NOMO-1 (cell line): ENCODE data around the gene NDEL1.

Experiments used
- DNase-seq, 2 experiments: peaks; one replicate each; lab custom pipeline; 2025; ENCODE audit not compliant: unreplicated experiment in 2 of 2; lab: John Stamatoyannopoulos, UW

Gene NDEL1

DNA sequence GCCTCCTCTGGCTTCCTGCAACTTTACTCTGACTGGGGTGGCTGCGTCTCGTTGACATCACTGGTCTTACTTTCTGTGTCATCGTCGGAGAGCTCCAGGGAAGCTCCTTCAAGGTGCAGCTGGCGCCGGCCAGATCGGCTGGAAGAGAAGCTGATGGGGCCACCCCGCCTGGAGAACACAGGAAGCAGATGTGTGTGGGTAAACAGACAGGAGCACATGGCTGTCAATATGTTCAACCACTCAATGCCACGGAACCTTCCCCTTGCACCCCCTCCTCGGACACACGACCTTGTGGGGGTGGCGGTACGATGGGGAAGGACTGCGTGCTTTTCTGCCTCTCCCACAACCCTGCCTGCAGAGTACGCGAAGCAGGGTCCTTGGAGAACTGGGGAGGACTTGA lies 40.1 kb downstream of the NDEL1 start:
- DNase-seq = no peak

DNA sequence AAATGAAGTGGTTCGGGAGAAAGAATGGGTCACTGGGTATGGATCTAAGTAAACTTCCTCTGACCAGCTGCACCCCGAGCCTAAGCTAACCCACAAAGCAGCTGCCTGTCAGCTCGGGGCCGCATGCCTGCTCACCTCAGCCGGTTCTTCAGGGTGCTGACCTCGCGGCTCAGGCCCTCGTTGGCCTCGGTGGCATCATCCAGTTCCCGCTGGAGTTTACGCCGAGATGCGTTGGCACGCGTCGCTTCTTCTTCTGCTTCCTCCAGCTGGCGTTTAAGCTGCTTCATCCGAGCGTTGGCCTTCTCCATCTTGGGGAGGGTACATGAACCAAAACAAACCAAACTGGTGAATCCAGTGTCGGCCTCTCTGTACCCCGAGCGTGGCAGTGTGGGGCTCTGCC lies 41.1 kb downstream of the NDEL1 start:
- DNase-seq = no peak

DNA sequence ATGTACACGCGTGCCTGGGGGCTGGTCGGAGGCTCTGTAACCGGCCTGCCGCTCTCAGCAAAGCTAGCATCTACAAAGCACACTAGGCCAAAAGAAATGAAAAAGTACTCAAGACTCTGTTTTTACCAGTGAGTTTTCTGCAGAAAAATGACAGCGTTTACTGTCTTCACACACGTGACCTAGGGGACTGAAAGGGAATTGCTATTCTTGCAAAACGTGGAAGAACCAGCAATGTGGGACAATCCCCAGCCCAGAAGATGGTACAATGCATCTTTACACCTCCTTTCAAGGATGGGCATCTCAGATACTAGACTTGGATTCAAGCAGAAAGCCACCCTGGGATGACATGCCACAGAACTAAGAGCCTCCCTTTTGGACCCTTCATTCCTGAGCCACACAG lies 41.5 kb downstream of the NDEL1 start:
- no peak for DNase-seq

GRCh38 chr17:8477715-8478441 lies 42.2 kb downstream of the NDEL1 start:
- no peak for DNase-seq

DNA sequence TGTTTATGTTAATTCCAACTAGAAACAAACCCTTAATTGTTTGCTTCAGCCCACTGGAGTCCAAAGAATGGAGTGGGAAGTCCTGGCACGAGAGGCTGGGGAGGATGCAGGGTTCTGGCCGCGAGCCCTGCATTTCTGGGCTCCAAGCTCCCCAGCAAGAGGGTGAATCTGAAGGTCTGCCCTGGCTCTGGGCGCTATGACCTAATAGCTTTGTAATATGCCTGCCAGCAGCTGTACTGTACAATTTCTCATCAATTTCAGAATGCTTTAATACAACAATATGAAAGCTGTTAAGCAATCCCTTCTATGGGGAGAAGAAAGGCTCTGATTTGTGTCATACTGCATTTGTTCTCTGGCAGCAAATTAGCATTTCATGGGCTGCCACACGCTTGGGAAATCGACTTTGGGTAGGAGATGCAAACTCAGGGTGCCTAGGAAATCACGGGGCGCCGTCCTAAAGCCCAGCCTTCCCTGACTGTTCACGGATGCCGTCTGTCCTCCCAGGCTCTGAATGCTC lies 43.8 kb downstream of the NDEL1 start:
- no peak for DNase-seq

DNA sequence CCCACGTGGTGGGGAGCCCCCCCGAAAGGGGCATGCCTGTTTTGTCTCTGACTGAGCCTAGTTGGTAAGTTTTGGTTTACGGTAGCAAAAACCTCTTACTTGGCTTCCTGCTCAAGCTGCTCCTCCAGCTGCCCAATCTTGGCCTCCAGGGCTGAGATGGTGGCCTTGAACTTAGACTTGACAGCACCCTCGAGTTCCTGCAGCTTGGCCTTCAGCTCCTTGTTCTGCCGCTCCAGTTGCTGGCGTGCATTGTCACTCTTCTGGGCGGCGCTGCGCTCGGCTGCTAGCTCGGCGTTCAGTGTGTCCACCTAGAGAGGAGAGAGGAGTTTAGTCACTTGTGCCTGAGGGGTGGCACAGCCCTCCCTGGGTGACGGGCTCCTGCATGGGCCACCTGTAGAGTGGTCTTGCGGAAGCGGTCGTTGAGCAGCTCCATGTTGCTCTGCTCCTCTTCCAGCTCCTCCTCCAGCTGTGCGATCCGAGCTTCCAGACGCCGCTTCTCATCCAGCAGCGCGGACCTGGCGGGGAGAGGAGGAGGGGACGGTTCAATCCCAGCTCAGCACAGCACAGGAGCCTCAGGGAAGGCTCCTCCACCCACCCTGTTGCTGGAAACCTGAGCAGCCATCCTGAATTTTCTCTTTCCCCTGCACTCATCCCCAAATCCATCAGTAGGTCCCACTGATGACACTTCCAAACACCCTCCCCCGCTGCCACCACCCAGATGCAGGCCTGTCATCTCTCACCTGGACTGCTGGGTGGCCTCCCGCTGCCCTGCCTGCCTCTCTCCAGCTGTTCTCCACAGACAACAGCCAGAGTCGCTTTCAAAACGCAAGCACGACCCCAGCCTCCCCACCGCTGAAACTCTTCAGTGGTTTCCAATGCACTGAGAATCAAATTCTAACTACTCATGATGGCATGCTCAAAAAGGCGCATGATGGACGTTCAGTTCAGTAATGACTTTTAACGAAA lies 44.6 kb downstream of the NDEL1 start:
- no peak for DNase-seq

DNA sequence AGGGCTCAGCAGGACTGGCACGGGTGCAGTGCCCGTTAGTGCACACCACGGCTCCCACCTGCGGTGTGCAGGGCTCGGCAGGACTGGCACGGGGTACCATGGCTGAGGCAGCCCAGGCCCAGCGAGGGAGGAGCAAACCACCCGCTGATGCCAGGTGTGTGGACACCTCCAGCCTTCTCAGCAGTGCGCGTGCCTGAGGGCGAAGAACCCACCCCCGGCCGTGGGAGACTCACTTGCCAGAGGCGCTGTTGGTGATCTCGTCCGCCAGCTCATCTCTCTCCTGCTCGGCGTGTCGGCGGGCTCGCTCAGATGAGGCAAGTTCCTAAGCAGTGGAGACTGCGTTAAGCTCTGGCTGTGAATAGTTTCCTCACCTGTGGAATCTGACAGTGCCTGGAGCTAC lies 45.4 kb downstream of the NDEL1 start:
- DNase-seq = no peak

DNA sequence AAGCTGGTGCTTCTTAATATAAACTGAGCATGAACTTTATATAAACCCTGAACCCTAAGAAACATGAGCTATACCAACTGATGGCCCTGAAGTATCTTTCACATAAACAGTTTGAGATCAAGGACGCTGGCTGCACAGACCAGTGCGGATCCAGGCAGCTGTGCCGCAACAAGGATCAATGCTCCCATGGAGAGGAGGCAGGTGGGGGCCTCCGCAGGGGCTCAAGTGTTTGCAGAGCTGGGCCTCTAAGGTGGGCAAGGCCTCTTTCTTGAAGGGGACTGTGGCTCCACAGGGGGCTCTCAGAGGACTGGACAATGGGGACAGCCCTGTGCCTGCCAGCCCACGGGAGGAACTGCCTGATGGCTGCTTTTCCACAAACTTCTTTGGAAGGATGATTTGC lies 46.0 kb downstream of the NDEL1 start:
- no peak for DNase-seq

DNA sequence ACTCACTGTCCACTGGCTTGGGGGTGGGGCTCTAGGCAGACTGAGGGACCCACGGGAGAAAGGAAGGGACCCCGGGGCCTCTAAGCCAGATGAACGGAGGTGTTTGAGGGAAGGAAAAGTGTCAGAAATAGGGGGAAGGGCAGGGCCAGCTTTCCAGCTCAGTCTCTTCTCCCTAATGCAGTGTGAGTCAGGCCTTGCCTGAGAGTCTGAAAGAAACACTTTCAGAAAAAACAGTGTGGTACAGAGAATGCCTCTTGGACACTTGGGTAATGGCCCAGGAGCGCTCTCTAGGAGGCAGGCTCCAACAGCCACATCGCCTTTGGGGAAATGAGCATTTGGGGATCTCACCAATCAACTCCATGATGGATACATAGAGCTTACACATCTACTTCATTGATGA lies 46.9 kb downstream of the NDEL1 start:
- DNase-seq = no peak

DNA sequence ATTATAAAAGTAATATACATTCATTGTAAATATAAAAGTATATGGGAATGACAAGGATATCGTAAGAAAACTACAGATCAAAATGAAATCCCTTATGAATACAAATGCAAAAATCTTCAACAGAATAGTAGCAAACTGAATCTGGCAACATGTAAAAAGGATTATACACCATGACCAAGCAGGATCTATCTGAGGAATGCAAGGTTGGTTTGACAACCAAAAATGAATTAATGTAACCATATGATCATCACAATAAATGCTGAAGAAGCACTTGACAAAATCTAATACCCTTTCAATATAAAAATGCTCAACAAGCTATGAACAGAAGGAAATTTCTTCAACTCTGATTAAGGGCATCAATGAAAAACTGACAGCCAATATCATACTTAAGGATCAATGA lies 48.8 kb downstream of the NDEL1 start:
- no peak for DNase-seq

DNA sequence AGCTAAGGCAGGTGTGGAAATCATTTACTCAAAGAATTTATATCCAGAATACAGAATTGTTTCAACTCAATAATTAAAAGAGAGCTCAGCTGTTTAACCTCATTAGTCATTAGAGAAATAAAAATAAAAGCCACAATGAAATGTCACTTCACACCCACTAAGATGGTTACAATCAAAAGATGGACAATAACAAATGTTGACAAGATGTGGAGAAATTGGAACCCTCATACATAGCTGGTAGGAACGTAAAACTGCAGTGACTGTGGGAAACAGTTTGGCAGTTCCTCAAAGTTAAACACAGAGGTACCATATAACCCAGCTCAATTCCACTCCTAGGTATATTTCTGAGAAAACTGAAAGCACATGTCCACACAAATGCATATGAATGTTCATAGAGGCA lies 49.8 kb downstream of the NDEL1 start:
- no peak for DNase-seq

DNA sequence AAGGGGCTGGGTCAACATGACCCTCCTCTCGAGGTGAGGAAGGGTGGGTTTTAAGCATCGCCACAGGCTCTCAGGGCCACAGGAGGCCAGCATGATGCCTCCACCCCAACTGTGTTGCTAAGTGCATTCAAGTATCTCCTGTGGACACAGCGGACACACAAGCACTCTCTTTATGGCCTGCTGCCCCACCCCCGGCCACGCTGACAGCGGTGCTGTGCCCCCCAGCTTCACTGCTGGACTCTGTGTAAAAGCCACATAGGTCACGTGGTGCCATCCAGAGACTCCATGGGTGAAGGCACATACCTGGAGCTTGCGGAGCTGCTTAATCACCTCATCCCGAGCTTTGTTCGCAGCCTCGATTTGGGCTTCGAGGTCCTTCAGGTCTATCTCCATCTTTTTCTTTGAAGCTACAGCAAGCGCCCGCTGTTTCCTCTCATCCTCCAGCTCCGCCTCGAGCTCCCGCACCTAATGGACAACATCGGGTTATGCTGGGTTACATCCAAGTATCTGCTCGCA lies 51.5 kb downstream of the NDEL1 start:
- DNase-seq = no peak

GRCh38 chr17:8487743-8488142 lies 52.1 kb downstream of the NDEL1 start:
- no peak for DNase-seq

DNA sequence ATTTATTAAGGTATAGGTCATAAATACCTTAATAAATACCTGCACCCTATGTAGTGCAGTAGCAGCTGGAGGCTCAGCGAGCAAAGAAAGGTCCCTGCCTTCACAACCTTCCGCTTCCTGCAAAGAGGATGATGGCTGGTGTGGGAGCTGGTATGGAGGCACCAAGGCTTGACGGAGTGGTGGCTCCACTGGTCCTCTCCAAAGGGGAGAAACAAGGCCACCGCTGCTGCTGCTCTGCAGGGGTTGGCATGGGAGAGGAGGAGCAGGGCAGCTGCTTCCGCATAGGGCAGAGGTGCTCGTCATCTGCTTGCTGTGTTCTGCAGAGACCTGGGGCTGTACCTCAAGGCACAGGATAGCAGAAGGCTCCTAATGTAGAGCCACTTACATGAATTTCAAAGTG lies 52.8 kb downstream of the NDEL1 start:
- no peak for DNase-seq

DNA sequence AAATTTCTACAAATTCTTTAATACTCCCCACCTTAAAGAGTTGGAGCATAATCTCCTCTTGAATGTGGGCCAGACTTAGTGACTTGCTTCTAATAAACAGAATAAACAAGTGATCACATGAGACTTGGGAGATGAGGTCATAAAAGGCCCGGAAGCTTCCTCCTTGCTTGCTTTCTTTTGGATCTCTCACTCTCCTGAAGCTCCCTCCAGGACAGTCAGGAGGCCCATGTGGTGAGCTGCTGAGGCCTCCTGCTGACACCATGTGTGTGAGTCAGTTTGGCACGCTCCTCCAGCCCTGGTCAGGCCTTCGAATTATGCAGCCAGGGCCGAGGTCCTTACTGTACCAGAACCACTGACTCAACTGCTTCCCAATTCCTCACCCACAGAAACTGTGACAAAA lies 53.2 kb downstream of the NDEL1 start:
- DNase-seq = no peak

DNA sequence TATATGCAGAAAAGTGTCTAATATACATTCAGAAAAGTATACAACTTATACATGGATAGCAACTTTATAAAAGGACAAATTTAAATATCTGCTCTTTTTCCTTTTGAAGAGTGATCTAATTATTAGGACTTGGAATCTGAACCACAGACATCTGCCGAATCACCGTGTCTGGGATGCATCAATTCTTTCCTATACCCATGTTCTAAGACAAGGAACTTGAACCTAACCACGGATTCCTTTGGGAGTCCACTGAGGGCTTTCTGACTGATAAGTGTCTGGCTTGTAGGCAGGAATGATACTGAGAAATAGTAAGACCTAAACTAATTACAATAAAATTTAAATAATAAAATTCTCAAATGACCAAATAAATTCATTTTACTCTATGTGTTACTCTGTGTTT lies 54.2 kb downstream of the NDEL1 start:
- no peak for DNase-seq

DNA sequence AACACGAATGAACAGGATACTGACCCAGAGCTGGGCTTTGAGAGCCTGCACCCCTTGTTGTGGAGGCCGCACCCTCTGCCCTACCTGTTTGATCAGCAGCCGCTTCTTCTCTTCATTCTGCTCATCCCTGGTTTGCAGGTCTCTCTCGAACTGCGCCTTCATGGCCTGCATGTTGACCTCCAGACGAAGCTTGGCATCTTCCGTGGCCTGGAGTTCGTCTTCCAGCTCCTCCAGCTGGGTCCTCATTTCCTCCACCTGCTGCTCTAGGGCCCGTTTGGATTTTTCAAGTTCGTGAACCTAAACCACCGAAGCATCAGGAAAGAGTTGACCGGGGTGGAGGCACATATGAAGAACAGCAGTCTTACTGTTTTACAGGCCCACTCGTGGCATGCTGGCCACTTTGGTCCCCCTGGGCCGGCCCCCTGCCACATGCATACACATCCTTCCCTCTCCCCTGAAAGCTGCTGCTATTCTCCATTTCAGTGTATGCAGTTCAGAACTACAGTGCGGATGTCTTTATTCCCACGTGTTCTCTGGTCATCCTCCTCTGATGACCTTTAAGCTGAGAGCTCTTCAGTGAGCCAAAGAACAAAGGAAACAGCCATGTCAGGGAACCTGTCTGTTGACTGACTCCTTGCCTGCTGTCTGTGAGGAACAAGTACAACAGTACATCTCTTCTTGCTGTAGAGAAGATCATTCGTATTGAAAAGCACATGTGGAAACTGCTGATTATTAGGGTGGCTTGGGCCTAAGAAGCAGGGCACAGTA lies 54.8 kb downstream of the NDEL1 start:
- no peak for DNase-seq

GRCh38 chr17:8492121-8492520 lies 56.4 kb downstream of the NDEL1 start:
- no peak for DNase-seq

DNA sequence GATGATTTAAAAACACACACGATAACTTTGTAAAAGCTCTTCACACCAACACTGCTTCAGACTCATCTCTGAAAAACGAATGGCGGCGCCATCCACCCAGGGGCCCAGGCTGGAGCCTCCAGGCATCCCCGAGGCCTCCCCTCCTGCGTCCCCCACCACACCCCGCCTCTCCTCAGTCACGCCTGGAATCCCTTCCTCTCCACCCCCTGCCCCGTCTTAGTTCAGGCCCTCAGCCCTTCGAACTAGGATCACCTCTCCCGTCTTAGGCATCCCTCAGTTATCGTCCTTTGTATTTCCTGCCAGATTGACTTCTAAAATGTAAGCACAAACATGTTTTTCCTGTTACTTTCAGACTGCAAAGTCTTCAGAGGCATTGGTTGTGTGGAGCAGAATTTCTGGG lies 58.3 kb downstream of the NDEL1 start:
- no peak for DNase-seq

DNA sequence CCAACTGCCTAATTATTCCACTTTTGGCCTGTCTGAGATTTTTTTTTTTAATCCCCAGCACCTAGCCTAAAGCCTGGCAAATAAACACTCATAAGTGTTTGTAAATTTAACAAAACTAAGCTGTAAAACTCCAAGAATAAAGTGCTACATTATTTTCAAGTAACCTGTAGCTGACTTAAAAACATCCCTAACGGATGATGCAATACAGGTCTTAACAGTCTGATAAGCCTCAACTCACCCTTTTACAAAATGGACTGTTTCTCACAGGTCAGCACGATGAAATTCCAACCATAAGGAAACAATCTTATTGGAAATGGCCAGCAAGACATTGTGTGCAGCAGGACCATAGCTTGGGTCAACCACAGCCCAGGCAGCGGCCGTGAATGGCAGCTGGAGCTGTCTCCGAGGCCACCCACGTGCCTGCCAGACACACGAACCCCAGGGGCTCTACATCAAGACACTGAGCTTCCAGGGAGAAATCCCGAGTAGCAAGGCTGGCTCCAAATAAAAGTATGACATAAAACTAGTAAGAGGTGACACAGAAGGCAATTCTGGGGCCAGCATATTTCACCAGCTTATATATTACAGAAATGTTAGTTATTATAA lies 58.9 kb downstream of the NDEL1 start:
- no peak for DNase-seq

DNA sequence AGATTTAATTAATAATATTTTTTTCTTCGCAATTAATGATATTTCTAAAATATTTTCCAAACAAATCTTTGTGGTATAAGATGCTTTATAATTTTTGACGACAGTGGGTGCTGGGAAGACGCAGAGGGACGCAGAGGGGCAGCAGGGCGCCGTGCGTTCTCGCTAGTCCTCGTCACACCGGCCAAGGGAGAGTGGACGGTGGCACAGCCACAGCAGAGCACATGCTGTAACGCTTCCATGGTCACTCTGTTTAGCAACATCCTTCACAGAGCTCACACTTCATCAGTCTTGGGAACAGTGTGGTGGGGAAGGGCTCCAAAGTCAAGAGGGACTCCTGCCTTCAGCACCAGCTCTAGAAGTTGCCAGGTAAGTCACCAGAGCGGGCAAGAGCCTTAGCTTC lies 60.4 kb downstream of the NDEL1 start:
- no peak for DNase-seq
